ENCODE results near the gene PUDP.

PUDP gene

GRCh38 chrX:7074908-7075204, 73.1 kb downstream of the PUDP start:
- H3K27ac Mint-ChIP-seq, result peak overlapping the region in 2 of 3 experiments; percentile 23 to 63
- TF ChIP-seq CTCF (IDR thresholded peaks at IDR 0.05; ENCODE audit: unreplicated experiment in 3 of 3), result peak in 1 of 3 experiments; percentile 5
- H3K36me3 Mint-ChIP-seq (ENCODE audit: low read depth), result peaks cover 30% of the 10 kb centered on the region
- no peak overlapping the region for H3K4me3 Mint-ChIP-seq
- peaks cover 5% of the 10 kb centered on the region for H3K4me1 Mint-ChIP-seq
- H3K27me3 Mint-ChIP-seq (ENCODE audit: low read depth), result no peaks in the 10 kb centered on the region
- H3K9me3 Mint-ChIP-seq, result no peaks in the 10 kb centered on the region

GRCh38 chrX:7074148-7074907, 73.6 kb downstream of the PUDP start:
- peaks cover 36% of the 10 kb centered on the region for H3K36me3 Mint-ChIP-seq (ENCODE audit: low read depth)
- H3K27ac Mint-ChIP-seq, result peak overlapping the region; percentile 15 to 63 (median 23)
- H3K4me3 Mint-ChIP-seq, result no peak overlapping the region
- peak; percentile 38 to 42 (median 39) for TF ChIP-seq CTCF (IDR thresholded peaks at IDR 0.05; ENCODE audit: unreplicated experiment in 3 of 3)
- H3K4me1 Mint-ChIP-seq, result peaks cover 5% of the 10 kb centered on the region
- H3K9me3 Mint-ChIP-seq, result no peaks in the 10 kb centered on the region
- no peaks in the 10 kb centered on the region for H3K27me3 Mint-ChIP-seq (ENCODE audit: low read depth)

GRCh38 chrX:7073336-7073735, 74.6 kb downstream of the PUDP start:
- peaks cover 5% of the 10 kb centered on the region for H3K4me1 Mint-ChIP-seq
- H3K9me3 Mint-ChIP-seq, result no peaks in the 10 kb centered on the region
- no peak overlapping the region for H3K4me3 Mint-ChIP-seq
- no peaks in the 10 kb centered on the region for H3K27me3 Mint-ChIP-seq (ENCODE audit: low read depth)
- H3K36me3 Mint-ChIP-seq (ENCODE audit: low read depth), result peaks cover 46% of the 10 kb centered on the region
- H3K27ac Mint-ChIP-seq, result no peak overlapping the region
- no peak for TF ChIP-seq CTCF (IDR thresholded peaks at IDR 0.05; ENCODE audit: unreplicated experiment in 3 of 3)

GRCh38 chrX:7072856-7073255, 75.1 kb downstream of the PUDP start:
- H3K9me3 Mint-ChIP-seq, result no peaks in the 10 kb centered on the region
- no peak overlapping the region for H3K27ac Mint-ChIP-seq
- H3K36me3 Mint-ChIP-seq (ENCODE audit: low read depth), result peaks cover 50% of the 10 kb centered on the region
- no peak for TF ChIP-seq CTCF (IDR thresholded peaks at IDR 0.05; ENCODE audit: unreplicated experiment in 3 of 3)
- peaks cover 5% of the 10 kb centered on the region for H3K4me1 Mint-ChIP-seq
- no peaks in the 10 kb centered on the region for H3K27me3 Mint-ChIP-seq (ENCODE audit: low read depth)
- H3K4me3 Mint-ChIP-seq, result no peak overlapping the region

- peaks cover 50% of the 10 kb centered on the region for H3K36me3 Mint-ChIP-seq (ENCODE audit: low read depth)
- no peak for TF ChIP-seq CTCF (IDR thresholded peaks at IDR 0.05; ENCODE audit: unreplicated experiment in 3 of 3)
- H3K27me3 Mint-ChIP-seq (ENCODE audit: low read depth), result no peaks in the 10 kb centered on the region
- H3K9me3 Mint-ChIP-seq, result peaks cover 5% of the 10 kb centered on the region
- no peak overlapping the region for H3K27ac Mint-ChIP-seq
- H3K4me1 Mint-ChIP-seq, result peaks cover 5% of the 10 kb centered on the region
- H3K4me3 Mint-ChIP-seq, result no peak overlapping the region
These were observed 76.6 kb downstream of the PUDP start for GRCh38 chrX:7071390-7071789.

GRCh38 chrX:7069556-7069955, 78.4 kb downstream of the PUDP start:
- no peak overlapping the region for H3K4me3 Mint-ChIP-seq
- no peak for TF ChIP-seq CTCF (IDR thresholded peaks at IDR 0.05; ENCODE audit: unreplicated experiment in 3 of 3)
- no peaks in the 10 kb centered on the region for H3K27me3 Mint-ChIP-seq (ENCODE audit: low read depth)
- peaks cover 3% of the 10 kb centered on the region for H3K4me1 Mint-ChIP-seq
- peaks cover 5% of the 10 kb centered on the region for H3K9me3 Mint-ChIP-seq
- no peak overlapping the region for H3K27ac Mint-ChIP-seq
- H3K36me3 Mint-ChIP-seq (ENCODE audit: low read depth), result peaks cover 58% of the 10 kb centered on the region

Measured in nephron (organoid).